ENCODE measurements around the gene ZSWIM3.

ZSWIM3 gene

GRCh38 chr20:45910670-45911485 is 53.5 kb downstream of the ZSWIM3 start:
- peak; percentile 52 for DNase-seq

DNA sequence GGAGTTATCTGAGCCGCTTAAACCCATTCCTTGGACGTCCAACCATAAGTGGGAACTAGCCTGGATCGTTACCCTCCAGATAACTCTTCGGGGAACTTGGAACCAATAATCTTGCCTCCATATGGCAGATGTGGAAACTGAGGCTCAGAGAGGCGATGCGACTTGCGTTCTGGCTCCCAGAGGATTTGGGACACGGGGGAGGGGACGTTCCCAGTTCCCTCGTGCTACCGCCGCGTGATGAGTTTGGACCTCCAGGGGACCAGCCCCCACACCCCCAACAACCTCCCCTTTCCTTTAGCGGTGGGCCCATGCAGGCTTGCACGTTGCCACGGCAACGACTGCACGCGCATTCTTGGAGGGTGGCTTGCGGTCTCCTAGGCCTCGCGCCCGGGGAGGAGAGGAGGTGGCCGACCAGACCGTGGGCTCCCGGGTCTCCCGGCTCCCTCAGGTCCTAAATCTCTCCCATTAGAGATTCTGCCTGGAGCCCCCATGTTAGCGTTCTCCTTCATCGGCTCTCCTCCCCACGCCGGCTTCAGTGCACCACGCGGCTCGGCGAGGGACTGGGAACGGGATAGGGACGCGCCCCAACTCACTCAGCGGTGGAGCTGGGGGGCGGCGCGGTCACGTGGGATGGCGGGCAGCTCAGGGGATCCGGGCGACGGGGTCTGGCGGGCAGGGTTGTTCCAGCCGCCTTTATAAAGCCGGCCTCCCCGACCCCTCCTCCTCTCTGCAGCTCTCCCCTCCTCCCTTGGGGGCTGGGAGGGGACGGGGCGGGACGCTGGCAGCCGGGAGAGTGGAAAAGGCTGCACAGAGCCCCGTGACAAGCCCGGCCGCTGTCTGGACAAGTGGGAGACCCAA is 54.3 kb downstream of the ZSWIM3 start, which contains the start of gene PLTP:
TSS of gene PLTP (minus strand) at position 670 of the 858 bp plus-strand sequence. CDS start 703 bp downstream, outside the sequence.
- no peak for DNase-seq

GRCh38 chr20:45912344-45912682 is 54.9 kb downstream of the ZSWIM3 start:
- DNase-seq = no peak

- no peak for DNase-seq
These were observed 55.7 kb downstream of the ZSWIM3 start for GRCh38 chr20:45913116-45913515.

DNA sequence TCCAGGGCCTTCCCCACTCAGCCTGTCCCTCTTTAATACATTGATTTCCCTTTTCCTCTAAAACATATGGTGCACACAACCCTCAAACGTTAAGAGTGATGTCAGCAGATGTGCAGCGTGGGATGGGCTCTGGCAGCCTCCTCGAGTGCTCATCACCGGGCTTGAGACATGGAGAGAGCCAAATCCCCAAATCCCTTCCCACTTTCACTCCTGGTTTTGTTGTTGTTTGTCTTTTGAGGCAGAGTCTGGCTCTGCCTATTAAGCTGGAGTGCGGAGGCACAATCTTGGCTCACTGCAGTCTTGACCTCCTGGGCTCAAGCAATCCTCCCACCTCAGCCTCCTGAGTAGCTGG is 60.4 kb downstream of the ZSWIM3 start:
- no peak for DNase-seq

DNA sequence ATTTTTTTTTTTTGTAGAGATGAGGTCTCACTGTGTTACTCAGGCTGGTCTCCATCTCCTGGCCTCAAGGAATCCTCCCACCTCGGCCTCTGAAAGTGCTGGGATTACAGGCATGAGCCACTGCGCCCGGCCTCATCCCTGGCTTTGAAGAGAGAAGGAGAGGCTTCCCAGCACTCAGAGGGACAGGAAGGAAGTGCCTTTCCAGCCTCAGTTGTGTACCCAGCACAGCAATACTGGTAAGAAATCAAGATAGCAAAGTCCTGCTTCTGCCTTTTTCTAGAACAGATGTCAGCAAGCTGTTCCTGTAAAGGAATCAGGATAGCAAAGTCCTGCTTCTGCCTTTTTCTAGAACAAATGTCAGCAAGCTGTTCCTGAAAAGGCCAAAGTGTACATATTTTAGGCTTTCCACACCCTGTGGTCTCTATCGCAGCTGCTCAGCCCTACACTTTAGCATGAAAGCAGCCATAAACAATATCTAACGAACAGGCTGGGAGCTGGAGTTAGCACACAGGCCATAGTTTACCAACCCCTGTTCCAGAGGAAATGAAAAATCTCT is 60.8 kb downstream of the ZSWIM3 start:
- DNase-seq = no peak

DNA sequence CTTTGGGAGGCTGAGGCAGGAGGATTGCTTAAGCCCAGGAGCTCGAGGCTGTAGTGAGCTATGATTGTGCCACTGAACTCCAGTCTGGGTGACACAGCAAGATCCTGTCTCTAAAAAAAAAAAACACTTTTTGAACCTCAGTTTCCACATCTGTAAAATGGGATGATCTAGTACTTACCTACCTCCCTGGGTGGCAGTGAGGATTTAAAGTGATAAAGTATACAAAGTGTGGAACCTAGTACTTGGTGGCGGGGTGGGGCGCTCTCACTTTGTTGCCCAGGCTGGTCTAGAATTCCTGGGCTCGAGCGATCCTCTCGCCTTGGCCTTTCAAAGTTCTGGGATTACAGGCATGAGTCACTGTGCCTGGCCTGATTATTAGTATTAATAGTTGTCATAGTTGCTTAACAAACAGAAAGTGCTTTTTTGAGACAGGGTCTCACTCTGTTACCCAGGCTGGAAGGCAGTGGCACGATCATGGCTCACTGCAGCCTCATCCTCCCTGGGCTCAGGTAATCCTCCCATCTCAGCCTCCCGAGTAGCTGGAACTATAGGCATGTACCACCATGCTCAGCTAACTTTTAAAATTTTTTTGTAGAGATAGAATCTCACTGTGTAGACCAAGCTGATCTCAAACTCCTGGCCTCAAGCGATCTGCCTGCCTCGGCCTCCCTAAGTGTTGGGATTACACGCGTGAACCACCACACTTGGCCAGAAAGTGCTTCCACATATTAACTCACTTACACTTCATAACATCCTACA is 61.5 kb downstream of the ZSWIM3 start:
- DNase-seq = no peak

DNA sequence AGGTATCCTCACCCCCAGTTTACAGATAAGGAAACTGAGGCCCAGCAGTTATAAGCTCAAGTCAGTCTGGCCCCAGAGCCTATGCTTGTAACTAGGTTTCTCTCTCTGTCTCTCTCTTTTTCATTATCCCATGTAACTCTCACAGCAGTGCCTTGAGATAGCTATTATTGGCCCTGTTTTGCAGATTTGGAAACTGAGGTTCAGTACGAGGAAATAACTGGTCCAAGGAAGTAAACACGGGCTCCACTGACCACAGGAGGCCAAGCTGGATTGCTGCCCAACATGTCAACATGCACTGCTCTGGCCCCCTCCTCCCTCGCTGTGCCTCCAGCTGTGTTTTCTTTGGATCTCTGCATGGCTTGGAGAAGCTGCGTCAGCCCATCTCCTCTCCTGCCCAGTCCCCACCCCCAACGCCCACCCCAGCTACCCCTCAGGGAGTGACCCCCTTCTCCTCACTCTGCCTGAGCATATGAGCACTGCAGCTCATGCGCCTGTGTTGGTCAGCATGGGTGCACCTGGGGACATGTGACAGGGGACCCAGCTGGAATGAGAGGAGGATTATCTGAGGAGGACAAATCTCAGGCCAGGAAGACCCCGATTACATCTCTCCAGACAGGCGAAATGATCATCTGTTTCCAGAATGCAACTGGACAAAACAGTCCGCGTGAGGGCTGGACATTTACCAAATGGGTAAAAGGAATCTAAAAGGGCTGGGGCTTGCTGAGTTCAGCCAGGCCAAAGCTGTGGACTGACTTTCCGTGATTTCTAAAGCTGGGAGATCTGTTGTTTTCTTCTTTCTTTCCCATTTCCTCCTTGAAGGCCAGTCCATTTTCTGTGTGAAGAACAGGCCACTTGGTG is 62.4 kb downstream of the ZSWIM3 start:
- no peak for DNase-seq

- DNase-seq = no peak
These were observed 63.3 kb downstream of the ZSWIM3 start for GRCh38 chr20:45920462-45921336.

DNA sequence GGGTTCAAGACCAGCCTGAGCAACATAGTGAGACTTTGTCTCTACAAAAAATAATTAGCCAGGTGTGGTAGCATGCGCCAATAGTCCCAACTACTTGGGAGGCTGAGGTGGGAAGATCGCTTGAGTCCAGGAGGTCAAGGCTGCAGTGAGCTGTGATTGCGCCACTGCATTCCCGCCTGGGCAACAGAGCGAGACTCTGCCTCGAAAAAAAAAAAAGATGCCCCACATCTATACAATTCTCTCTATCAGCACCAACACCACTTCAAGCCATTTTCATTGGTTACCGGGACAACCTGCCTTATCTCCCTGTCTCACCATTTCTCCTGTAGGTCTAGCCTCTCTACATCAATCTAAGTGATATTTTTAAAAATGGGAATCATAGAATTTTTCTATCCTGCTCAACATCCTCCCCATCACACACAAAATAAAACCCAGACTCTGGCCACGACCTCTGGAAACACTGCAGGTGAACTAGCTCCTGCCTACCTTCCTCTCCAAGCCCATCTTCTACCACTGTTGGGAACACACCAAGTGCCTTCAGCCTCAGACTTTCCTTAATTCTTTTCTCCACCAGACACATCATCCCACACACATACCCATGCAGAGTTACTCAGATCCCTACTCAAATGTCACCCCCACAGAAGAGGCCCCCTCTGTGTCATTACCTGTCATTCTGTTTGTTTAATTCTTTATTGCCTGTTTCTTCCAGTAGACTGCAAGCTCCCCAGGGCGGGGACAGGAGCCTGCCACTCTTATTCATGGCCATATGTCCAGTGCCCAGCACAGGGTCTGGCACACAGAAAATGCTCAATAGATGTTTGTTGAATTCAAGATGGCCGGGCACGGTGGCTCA is 64.1 kb downstream of the ZSWIM3 start:
- no peak for DNase-seq

GRCh38 chr20:45924391-45925261 is 67.2 kb downstream of the ZSWIM3 start:
- no peak for DNase-seq

DNA sequence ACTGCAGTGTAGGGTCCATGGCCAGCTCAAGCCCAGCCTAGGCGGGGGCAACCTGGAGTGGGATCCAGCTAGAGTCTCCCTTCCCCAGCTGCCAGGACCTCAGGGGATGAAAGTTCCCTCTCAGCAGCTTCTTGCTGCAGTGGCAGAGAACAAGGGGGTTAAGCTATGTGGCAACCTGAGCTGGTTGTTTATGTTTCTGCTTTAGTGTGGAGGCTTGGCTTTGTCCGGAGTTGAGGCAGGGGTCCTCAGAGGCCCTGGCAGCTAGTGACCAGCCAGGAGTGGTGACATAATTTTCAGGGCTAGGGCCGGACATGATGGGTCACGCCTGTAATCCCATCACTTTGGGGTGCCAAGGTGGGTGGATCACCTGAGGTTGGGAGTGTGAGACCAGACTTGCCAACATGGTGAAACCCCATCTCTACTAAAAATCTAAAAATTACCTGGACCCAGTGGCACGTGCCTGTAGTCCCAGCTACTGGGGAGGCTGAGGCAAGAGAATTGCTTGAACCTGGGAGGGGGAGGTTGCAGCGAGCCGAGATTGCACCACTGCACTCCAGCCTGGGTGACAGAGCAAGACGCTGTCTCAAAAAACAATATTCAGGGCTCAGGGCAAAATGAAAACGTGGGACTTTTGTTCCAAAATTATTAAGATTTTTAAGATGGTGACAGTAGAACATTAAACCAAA is 68.5 kb downstream of the ZSWIM3 start:
- DNase-seq = no peak

DNA sequence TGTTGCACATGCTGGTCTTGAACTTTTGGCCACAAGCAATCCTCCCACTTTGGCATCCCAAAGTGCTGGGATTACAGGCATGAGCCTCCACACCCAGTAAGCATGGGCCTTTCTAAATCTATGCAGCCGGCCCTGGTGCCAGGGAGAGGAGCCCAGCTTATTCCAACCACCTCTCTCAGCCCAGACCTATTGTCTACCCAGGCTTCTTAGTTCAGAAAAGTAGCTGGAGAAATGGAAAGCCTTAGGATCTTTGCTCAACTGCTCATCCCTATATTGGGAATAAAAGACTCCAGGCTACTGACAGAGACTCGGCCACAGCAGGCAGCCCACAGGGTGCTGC is 69.3 kb downstream of the ZSWIM3 start:
- no peak for DNase-seq

GRCh38 chr20:45927071-45927878 is 69.9 kb downstream of the ZSWIM3 start:
- DNase-seq = no peak

Data from NK-92 treated with Interleukin-12 subunit alpha and Interleukin-12 subunit beta, amount 100 ng/mL, for 24 hours (cell line).